GM19463 (cell line): ENCODE results near the gene C12orf75.
"Not testable (repeated sequence)": the region's sequence is repeated elsewhere in the genome, so short reads cannot be mapped to it uniquely, and the experiment has no call there.

Experiments used
- ATAC-seq: cut with Tn5 transposase; IDR thresholded peaks from one replicate; pipeline ENCODE4 v1.9.1; 2021; ENCODE audit warnings: mild to moderate bottlenecking, moderate library complexity; ENCODE audit not compliant: unreplicated experiment

C12orf75 gene

GRCh38 chr12:105334582-105334981, 4.1 kb downstream of the C12orf75 start:
- ATAC-seq: no peak

- no peak for ATAC-seq
These were observed 5.4 kb downstream of the C12orf75 start for GRCh38 chr12:105335856-105336255.

GRCh38 chr12:105336411-105336810, 5.9 kb downstream of the C12orf75 start:
- ATAC-seq: no peak

GRCh38 chr12:105337391-105337790, 6.9 kb downstream of the C12orf75 start:
- no peak for ATAC-seq

GRCh38 chr12:105338966-105339365, 8.5 kb downstream of the C12orf75 start:
- ATAC-seq: no peak

GRCh38 chr12:105341010-105341409, 10.5 kb downstream of the C12orf75 start:
- no peak for ATAC-seq

GRCh38 chr12:105341620-105342019, 11.1 kb downstream of the C12orf75 start:
- not testable (repeated sequence) for ATAC-seq

GRCh38 chr12:105342464-105342863, 12.0 kb downstream of the C12orf75 start:
- no peak for ATAC-seq

- no peak for ATAC-seq
These were observed 13.3 kb downstream of the C12orf75 start for GRCh38 chr12:105343836-105344235.

- ATAC-seq: no peak
These were observed 17.0 kb downstream of the C12orf75 start for GRCh38 chr12:105347499-105347898.

GRCh38 chr12:105348142-105348541, 17.7 kb downstream of the C12orf75 start:
- ATAC-seq: no peak

GRCh38 chr12:105348561-105348960, 18.1 kb downstream of the C12orf75 start:
- ATAC-seq: no peak

GRCh38 chr12:105349138-105349537, 18.6 kb downstream of the C12orf75 start:
- ATAC-seq: no peak

GRCh38 chr12:105351523-105351922, 21.0 kb downstream of the C12orf75 start:
- peak; percentile 64 for ATAC-seq

GRCh38 chr12:105352052-105352451, 21.6 kb downstream of the C12orf75 start:
- peak; percentile 80 for ATAC-seq

GRCh38 chr12:105352940-105353635, 22.6 kb downstream of the C12orf75 start:
- ATAC-seq: no peak

- no peak for ATAC-seq
These were observed 25.3 kb downstream of the C12orf75 start for GRCh38 chr12:105355752-105356151.

- ATAC-seq: peak; percentile 76
These were observed 26.7 kb downstream of the C12orf75 start for GRCh38 chr12:105357162-105357691.

GRCh38 chr12:105358789-105359188, 28.3 kb downstream of the C12orf75 start:
- ATAC-seq: peak; percentile 42

- ATAC-seq: no peak
These were observed 29.4 kb downstream of the C12orf75 start for GRCh38 chr12:105359856-105360255.

GRCh38 chr12:105363890-105364289, 33.4 kb downstream of the C12orf75 start:
- no peak for ATAC-seq

- ATAC-seq: no peak
These were observed 34.7 kb downstream of the C12orf75 start for GRCh38 chr12:105365231-105365630.
